Fibroblast of the conjunctiva (primary cell): Measurements from ENCODE around the gene CHCHD6.
A peak's percentile ranks its signal among the peaks of the same experiment; 100 is the strongest.

Experiments used
- DNase-seq: peaks from one replicate; pipeline ENCODE4 v3.0.0-alpha.2; 2010; ENCODE audit warnings: low read depth

Gene CHCHD6

GRCh38 chr3:126743350-126743749 lies 39.3 kb downstream of the CHCHD6 start:
- DNase-seq: no peak

DNA sequence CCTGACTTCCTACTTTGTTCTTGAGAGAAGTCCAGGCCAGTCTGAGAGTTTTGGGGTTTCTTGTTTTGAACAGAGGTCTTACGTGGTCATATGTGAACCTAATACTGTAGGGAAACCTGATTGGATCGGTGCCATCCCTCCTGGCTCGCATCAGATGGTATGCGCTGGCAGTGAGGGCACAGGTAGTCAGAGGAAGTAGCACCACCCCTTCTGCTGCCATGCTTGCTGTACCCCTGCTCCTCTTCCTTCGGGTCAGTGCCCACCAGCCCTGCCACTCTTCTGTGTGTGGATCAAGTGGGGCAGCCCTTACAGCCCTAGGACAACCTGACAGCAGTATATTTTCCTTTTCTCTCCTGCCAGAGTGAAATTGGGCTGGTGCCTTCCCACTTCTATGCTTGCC lies 39.7 kb downstream of the CHCHD6 start:
- DNase-seq: no peak

- DNase-seq: no peak
Measured at GRCh38 chr3:126745760-126746394, 41.8 kb downstream of the CHCHD6 start.

GRCh38 chr3:126746395-126747177 lies 42.5 kb downstream of the CHCHD6 start:
- peak; percentile 12 for DNase-seq

GRCh38 chr3:126747768-126748167 lies 43.7 kb downstream of the CHCHD6 start:
- no peak for DNase-seq

DNA sequence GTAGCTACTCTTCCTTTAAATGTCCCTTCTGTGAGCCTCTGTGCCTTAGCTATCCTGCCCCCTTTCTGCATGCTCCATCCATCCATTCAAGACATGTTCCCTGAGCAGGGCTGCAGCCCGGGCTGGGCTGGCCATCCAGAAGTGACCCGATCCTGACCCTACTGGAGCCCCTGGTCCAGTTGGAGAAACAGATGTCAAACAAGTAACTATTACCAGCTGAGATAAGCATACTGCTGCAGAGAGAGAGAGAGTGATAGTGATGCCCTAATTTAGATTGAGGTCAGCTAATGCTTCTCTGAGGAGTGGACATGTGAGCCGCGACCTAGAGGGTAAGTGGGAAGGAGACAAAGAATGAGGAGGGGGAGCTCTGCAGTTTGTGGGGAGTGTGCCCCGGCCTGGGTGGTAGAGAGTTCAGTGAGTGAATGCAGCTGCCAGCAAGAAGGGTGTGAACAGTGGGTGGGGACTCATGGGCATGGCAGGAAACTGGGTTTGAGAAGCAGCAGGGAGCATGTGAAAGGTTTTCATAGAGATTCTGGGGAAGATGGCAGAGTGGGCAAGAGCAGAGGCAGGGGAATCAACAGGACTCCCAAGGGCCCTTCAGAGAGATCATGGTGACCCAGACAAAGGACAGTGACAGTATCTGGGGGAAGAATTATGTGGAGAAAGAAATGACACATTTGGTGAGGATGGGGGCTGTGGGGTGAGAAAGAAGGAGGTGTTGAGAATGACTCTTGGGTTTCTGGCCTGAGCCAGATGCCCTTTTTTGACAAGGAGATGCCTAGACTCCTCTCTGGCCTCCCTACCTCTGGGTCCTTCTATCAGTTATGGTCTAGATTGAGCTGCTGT lies 44.9 kb downstream of the CHCHD6 start:
- DNase-seq: no peak

- no peak for DNase-seq
Measured at GRCh38 chr3:126749547-126749875, 45.5 kb downstream of the CHCHD6 start.

DNA sequence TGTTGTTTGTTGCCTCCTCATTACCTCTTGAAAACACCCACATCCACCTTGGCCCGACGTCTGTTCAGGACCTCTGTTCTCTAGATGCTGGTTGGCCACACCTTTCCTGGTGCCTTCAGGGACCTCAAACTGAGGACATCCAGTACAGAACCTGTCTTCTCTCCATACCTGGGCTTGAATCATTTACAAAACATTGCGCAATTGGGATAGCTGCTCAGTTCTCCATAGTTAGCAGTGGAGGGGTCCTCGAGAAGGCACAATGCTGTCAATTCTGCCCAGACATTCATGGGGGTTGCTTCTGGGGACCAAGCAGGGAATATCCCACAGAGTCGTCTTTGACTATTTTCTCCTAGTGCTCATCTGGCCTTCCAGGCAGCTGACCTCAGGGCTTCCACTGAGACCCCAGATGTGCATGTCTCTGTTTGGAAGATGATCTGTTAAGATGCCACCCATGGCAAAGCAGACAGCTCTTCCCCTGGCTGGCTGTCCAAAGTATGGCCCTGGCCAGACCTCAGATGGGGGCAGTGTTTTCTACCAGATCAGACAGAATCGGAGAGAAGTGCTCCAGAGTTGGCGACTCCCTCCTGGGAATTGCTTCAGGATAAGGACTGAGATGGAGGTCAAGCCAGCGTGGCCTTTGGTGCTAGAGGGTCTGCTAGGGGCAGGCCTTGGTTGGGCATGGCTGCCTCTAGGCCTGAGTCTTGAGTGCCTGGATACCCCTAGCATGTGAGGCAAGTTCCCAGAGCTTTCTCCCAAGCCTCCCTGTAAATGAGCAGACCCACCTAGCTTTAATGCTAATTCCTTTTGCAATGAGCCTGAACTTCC lies 46.1 kb downstream of the CHCHD6 start:
- DNase-seq: no peak

DNA sequence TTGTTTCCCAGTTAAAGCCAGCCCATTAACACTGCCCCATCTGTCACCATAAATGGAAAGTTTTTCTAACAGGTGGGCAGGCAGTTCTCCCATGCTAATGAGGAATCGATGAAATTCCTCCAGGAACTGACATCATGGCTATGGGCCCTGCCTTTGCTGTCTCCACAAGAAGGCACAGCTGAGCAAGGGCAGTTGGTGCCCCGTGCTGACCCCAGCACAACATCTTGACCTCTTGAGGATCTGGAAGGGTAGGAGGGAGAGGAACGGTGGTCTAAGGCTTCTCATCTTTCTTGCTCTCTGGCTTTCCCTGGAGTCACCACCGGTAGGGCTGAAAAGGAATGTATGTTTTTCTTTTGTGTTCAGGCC lies 46.7 kb downstream of the CHCHD6 start:
- DNase-seq: no peak

DNA sequence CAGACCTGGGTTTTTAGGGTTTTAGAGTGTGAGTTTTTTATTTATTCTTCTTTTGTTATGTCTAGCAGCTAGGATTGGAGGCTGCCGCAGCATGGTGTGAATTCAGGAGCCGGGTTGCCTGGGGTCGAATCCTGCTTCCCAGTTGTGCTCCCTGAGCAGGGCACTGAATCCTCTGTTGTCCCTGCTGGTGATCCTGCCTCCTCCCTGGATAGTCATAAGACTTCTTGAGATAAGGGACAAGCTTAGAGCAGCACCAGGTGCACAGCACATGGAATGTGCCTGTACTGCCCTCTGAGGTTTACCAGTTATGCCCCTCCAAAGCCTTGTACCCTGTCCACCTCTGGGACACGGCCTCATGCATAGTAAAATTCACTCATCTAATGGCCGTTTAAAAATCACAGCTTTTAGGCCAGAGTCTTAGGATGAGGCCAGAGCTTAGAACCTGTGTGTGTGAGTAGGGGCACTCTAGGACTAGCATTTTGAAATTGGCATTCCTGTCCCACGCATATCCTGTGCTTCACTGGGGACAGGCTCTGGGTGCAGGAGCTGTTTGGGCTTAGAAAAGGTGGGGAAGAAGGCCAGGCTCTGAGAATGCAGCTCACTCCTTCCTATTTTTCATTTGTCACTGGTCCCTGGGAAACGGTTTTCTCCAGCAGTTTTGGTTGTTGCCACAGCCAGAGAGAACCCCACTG lies 47.7 kb downstream of the CHCHD6 start:
- no peak for DNase-seq

DNA sequence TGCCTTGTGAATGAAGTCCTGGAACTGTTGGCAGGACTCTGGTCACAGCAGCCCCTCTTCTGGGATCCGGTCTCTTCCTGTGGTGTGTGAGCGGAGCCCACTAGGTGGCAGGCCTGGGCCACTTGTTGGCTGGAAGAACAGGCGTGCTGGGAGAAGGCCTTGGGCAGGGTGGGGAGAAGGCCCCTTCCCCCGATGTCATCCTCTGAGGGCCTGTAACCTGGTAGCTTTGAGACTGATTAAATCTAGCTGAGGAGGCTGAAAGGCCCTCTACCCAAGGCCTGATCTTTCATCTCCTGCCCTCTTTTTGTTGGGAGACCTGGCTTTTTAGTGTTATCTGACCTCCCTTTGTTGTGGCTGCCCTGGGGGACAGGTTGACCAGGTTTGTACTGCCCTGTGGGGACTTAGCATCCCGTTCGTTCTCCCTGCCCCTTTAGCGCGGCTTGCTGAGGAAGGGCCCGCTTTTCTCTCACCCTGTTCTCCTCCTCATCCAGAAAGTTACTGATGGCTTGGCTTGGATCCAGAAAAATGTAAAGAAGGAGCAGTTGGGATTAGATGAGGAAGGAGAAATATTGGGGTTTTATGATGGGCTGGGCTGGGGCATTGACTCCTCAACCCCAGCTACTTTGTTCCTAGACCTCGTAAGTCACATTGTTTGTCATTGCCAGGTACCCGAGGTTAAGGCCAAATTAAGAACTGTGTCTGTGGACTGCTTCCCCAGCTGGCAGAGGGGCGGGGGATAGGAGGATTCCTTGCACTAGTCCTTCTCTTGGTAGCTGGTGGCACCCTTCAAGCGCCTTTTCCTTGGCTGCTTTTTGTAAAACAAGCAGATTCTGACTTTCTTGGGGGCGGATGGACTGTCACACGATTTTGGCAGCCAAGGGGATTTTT lies 48.5 kb downstream of the CHCHD6 start:
- peak; percentile 72 for DNase-seq

DNA sequence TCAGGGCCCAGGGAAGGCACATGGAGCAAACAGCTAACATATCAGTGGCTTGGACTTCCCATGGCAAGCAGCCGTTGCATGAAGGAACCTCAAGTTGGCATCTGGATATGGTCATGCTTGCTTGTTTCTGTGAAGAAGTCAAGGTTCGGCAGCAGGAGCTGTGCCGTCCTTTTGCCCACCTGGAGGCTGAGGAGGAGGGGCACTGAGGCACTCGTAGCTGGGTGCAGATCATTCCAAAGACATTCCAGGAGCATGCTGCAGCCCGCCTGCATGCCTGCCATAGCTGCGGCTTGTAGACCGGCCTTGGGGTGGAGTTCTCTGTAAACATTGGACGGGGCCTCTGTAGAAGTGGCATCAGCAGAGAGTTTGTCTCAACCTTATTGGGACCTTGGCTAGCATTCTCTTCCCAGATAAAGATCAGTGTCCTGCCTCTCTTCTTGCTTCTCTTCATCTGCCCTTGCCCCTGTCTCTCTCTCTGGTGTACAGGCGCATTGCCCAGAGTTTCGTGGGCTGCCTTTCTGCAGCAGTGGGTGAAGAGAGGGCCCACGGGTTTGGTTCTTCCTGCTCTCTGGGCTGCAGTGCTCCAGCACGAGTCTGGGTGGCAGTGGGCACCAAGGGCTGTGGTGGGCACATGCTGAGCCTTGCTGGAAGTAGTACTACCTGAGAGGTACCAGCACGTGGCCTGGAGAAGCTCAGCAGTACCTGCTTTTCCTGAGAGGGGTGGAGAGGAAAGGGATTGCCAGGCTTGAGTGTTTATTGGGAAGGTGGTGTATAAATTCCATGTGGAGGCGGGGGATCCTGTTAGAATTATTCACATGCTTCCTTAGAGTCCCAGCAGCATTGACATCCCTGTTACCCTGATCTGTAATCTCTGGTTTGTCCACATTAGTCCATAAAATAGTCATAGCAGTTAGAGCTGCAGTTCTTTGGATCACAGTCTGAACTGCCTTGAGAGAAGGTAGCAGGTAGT lies 49.4 kb downstream of the CHCHD6 start:
- no peak for DNase-seq

GRCh38 chr3:126755866-126756265 lies 51.8 kb downstream of the CHCHD6 start:
- DNase-seq: no peak

- no peak for DNase-seq
Measured at GRCh38 chr3:126758026-126758425, 54.0 kb downstream of the CHCHD6 start.

DNA sequence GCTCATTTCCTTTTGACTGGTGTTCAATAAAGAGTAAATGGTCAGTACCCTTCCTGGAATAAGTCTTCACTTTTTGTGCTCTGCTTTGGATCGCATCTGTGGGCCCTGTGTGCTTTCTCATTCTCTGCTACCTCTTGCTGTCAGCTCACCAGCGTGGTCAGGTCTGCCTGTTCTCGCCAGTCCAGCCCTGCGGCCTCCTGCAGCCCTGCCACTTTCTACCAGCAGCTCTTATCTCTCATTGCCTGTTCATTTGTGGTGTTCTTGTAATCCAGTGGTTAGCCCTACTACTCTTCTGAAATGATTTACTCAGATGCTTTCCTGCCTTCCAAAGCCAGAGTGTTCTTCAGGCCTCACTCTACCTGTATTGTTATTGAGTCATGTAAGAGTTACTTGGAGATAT lies 54.8 kb downstream of the CHCHD6 start:
- DNase-seq: no peak

GRCh38 chr3:126760541-126760940 lies 56.5 kb downstream of the CHCHD6 start:
- DNase-seq: no peak

- no peak for DNase-seq
Measured at GRCh38 chr3:126763035-126763434, 59.0 kb downstream of the CHCHD6 start.

GRCh38 chr3:126765187-126766069 lies 61.4 kb downstream of the CHCHD6 start:
- no peak for DNase-seq
